Measurements from ENCODE around the gene B3GAT1. TPM values are rescaled to one million over a fixed set of nuclear protein-coding genes. Genes with fewer than 3 reads are reported as not detected.

Gene B3GAT1
- polyA plus RNA-seq, 3 donors = not detected

GRCh38 chr11:134377876-134378275 is 34.2 kb downstream of the B3GAT1 start:
- Histone ChIP-seq H4K20me1 (ENCODE audit: insufficient read depth, low read length) (no peaks in the 10 kb centered on the region), H3K36me3 (replicated peaks in 1 of 2; ENCODE audit: control insufficient read depth in 1 of 2, insufficient read depth in 2 of 2, low read length in 2 of 2) (no peaks in the 10 kb centered on the region), H2AFZ (ENCODE audit: insufficient read depth, low read depth, low read length, poor library complexity, severe bottlenecking) (no peak overlapping the region), H3K79me2 (ENCODE audit: insufficient read depth, low read length) (no peaks in the 10 kb centered on the region), H3K4me2 (replicated peaks; ENCODE audit: extremely low read depth, low read length, poor library complexity, severe bottlenecking) (no peak overlapping the region), H3K9ac (ENCODE audit: insufficient read depth, low read length, poor library complexity, severe bottlenecking) (no peak overlapping the region), H3K27me3 (ENCODE audit: control insufficient read depth in 2 of 2, insufficient read depth in 2 of 2, low read length in 2 of 2) (no peaks in the 10 kb centered on the region), H3K4me1 (ENCODE audit: control insufficient read depth in 1 of 2, insufficient read depth in 2 of 2, low read length in 2 of 2) (no peaks in the 10 kb centered on the region), H3K4me3 (replicated peaks in 1 of 3; ENCODE audit: low read depth in 2 of 3, low read length in 3 of 3) (no peak overlapping the region), H3K27ac (ENCODE audit: low read depth in 1 of 2, low read length in 2 of 2) (no peak overlapping the region), H3K9me3 (replicated peaks in 1 of 2; ENCODE audit: control insufficient read depth in 1 of 2, insufficient read depth in 1 of 2, low read length in 2 of 2) (no peaks in the 10 kb centered on the region)
- Mint-ChIP-seq H3K4me3 (no peak overlapping the region), H3K9me3 (peaks cover 0 to 1% (median 0%) of the 10 kb centered on the region in 7 donors), H3K36me3 (no peaks in the 10 kb centered on the region), H3K27me3 (ENCODE audit: low read depth in 3 of 3) (peaks cover 0 to 8% (median under 1%) of the 10 kb centered on the region in 3 donors), H3K4me1 (no peaks in the 10 kb centered on the region), H3K27ac (no peak overlapping the region)
- no peak for TF ChIP-seq CTCF (IDR thresholded peaks at IDR 0.05)
- WGBS (ENCODE audit: insufficient coverage) = 86% methylated on average over 11 of the region's 14 CpGs
- intact Hi-C loops (cut with micrococcal nuclease) = no loop called here
- no peak for DNase-seq

- no peaks in the 10 kb centered on the region for H3K36me3 ChIP-seq (replicated peaks in 1 of 2; ENCODE audit: control insufficient read depth in 1 of 2, insufficient read depth in 2 of 2, low read length in 2 of 2)
- H3K9me3 ChIP-seq (replicated peaks in 1 of 2; ENCODE audit: control insufficient read depth in 1 of 2, insufficient read depth in 1 of 2, low read length in 2 of 2) = no peaks in the 10 kb centered on the region
- H4K20me1 ChIP-seq (ENCODE audit: insufficient read depth, low read length) = no peaks in the 10 kb centered on the region
- H3K27ac Mint-ChIP-seq = no peak overlapping the region
- no peak overlapping the region for H2AFZ ChIP-seq (ENCODE audit: insufficient read depth, low read depth, low read length, poor library complexity, severe bottlenecking)
- no peak overlapping the region for H3K4me3 Mint-ChIP-seq
- WGBS (ENCODE audit: insufficient coverage) = 83% methylated on average over 10 of the region's 18 CpGs
- no peaks in the 10 kb centered on the region for H3K4me1 ChIP-seq (ENCODE audit: control insufficient read depth in 1 of 2, insufficient read depth in 2 of 2, low read length in 2 of 2)
- H3K27ac ChIP-seq (ENCODE audit: low read depth in 1 of 2, low read length in 2 of 2) = no peak overlapping the region
- TF ChIP-seq CTCF (IDR thresholded peaks at IDR 0.05) = no peak
- H3K4me2 ChIP-seq (replicated peaks; ENCODE audit: extremely low read depth, low read length, poor library complexity, severe bottlenecking) = no peak overlapping the region
- H3K27me3 ChIP-seq (ENCODE audit: control insufficient read depth in 2 of 2, insufficient read depth in 2 of 2, low read length in 2 of 2) = no peaks in the 10 kb centered on the region
- H3K79me2 ChIP-seq (ENCODE audit: insufficient read depth, low read length) = no peaks in the 10 kb centered on the region
- H3K36me3 Mint-ChIP-seq = no peaks in the 10 kb centered on the region
- H3K27me3 Mint-ChIP-seq (ENCODE audit: low read depth in 3 of 3) = peaks cover 0 to 5% (median 2%) of the 10 kb centered on the region in 3 donors
- no peak overlapping the region for H3K9ac ChIP-seq (ENCODE audit: insufficient read depth, low read length, poor library complexity, severe bottlenecking)
- H3K9me3 Mint-ChIP-seq = peaks cover 0 to 1% (median 0%) of the 10 kb centered on the region in 7 donors
- intact Hi-C loops (cut with micrococcal nuclease) = no loop called here
- DNase-seq = no peak
- no peak overlapping the region for H3K4me3 ChIP-seq (replicated peaks in 1 of 3; ENCODE audit: low read depth in 2 of 3, low read length in 3 of 3)
- H3K4me1 Mint-ChIP-seq = no peaks in the 10 kb centered on the region
Measured at GRCh38 chr11:134376150-134376921, 35.7 kb downstream of the B3GAT1 start.

All from CD14-positive monocyte (primary cell).